Effector CD4-positive, alpha-beta T cell (primary cell): ENCODE results near the gene TGFBR3L.
"Not testable (repeated sequence)": the region's sequence is repeated elsewhere in the genome, so short reads cannot be mapped to it uniquely, and the experiment has no call there.

ENCODE experiments used
- DNase-seq: peaks from one replicate; pipeline ENCODE4 v3.0.0-alpha.2; 2020

The TGFBR3L gene

GRCh38 chr19:7879836-7880235, 34.8 kb upstream of the TGFBR3L start:
- no peak for DNase-seq

GRCh38 chr19:7881910-7882309, 32.7 kb upstream of the TGFBR3L start:
- DNase-seq, result no peak

GRCh38 chr19:7883105-7883504, 31.5 kb upstream of the TGFBR3L start:
- no peak for DNase-seq

- DNase-seq, result no peak
Observed at GRCh38 chr19:7883796-7884570, 30.6 kb upstream of the TGFBR3L start.

GRCh38 chr19:7885818-7886217, 28.8 kb upstream of the TGFBR3L start:
- DNase-seq, result no peak

GRCh38 chr19:7887408-7888144, 27.1 kb upstream of the TGFBR3L start:
- DNase-seq, result no peak

- no peak for DNase-seq
Observed at GRCh38 chr19:7888145-7888825, 26.3 kb upstream of the TGFBR3L start, which contains the start of gene LRRC8E. Gene LRRC8E (plus strand): TSS chr19:7888510. CDS start chr19:7895604, 7,094 bp downstream.

- DNase-seq, result no peak
Observed at GRCh38 chr19:7888826-7889217, 25.8 kb upstream of the TGFBR3L start.

- not testable (repeated sequence) for DNase-seq
Observed at GRCh38 chr19:7893362-7894101, 21.1 kb upstream of the TGFBR3L start.

- DNase-seq, result no peak
Observed at GRCh38 chr19:7894612-7895309, 19.9 kb upstream of the TGFBR3L start.

GRCh38 chr19:7895565-7895964, 19.1 kb upstream of the TGFBR3L start:
- no peak for DNase-seq

GRCh38 chr19:7897292-7897691, 17.3 kb upstream of the TGFBR3L start:
- DNase-seq, result no peak

- DNase-seq, result no peak
Observed at GRCh38 chr19:7898967-7899366, 15.7 kb upstream of the TGFBR3L start.

- no peak for DNase-seq
Observed at GRCh38 chr19:7899751-7900378, 14.8 kb upstream of the TGFBR3L start.

GRCh38 chr19:7900401-7900870, 14.2 kb upstream of the TGFBR3L start:
- no peak for DNase-seq

- DNase-seq, result no peak
Observed at GRCh38 chr19:7900931-7901330, 13.7 kb upstream of the TGFBR3L start.

GRCh38 chr19:7901337-7901736, 13.3 kb upstream of the TGFBR3L start:
- no peak for DNase-seq

GRCh38 chr19:7902796-7903243, 11.8 kb upstream of the TGFBR3L start:
- DNase-seq, result no peak

- DNase-seq, result peak; percentile 100
Observed at GRCh38 chr19:7903244-7904073, 11.2 kb upstream of the TGFBR3L start, which contains the start of gene MAP2K7. Gene MAP2K7 (plus strand): TSS chr19:7903877. CDS start chr19:7903945, 68 bp downstream.
